NCI-H2196 (cell line): Measurements from ENCODE around the gene SLC12A4.
"Not testable (repeated sequence)": the region's sequence is repeated elsewhere in the genome, so short reads cannot be mapped to it uniquely, and the experiment has no call there.

Source experiments
- DNase-seq: peaks from one replicate; lab custom pipeline; 2025; ENCODE audit not compliant: unreplicated experiment; lab: John Stamatoyannopoulos, UW

SLC12A4 gene

GRCh38 chr16:67968400-67969253 is at the start of gene SLC12A4:
Gene SLC12A4, minus strand, starts transcription at chr16:67968637. Its CDS starts 84 bp downstream, at chr16:67968553.
- DNase-seq = peak; percentile 57

DNA sequence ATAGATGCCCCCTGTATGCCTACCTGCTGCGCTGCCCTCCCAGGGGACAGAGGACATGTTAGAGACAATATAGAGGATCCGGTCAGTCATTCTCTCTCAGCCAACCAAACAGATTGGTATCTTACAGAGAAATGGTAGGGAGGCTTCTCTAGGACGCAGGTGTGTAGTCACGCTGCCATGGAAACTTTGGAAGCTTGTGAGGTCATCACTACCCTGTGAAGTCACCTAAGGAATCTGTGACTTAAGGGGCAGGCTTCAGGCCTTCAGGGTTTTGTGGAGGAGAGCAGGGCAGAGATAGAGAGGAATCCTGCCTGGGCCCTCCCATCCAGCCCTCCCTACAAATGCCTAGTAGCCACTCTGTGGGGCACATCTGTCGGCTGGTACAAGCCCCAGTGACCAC is 47.2 kb upstream of the SLC12A4 start, which contains the start of gene DPEP2NB:
Gene DPEP2NB (minus strand): TSS at position 231 of the 400 bp plus-strand sequence. CDS start 141 bp downstream, at position 90.
- no peak for DNase-seq

DNA sequence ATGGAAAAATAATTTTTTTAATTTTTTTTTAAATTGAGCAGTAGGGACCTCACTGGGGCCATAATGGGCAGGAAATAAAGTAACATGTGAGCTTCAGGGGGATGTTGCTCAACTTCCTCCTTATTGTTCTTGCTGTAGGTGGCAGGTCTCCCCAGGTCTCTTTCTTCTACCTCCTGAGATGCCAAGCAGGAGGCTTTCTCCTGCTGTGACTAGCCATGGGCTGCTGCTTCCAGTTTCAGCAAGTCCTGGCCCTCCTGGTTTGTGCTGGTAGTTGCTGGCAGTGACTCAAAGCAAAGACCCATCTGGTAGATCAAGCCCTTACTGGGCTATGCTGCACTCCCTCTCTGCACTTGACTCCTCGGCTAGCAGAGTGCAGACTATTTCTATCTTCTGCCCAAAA is 45.0 kb upstream of the SLC12A4 start:
- no peak for DNase-seq

DNA sequence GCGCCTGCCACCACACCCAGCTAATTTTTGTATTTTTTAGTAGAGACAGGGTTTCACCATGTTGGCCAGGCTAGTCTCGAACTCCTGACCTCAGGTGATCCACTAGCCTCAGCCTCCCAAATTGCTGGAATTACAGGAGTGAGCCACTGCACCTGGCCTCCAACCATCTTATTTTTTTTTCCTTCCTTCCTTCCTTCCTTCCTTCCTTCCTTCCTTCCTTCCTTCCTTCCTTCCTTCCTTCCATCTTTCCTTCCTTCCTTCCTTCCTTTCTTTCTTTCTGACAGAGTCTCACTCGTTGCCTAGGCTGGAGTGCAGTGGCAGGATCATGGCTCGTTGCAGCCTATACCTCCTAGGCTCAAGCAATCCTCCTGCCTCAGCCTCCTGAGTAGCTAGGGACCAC is 41.4 kb upstream of the SLC12A4 start:
- DNase-seq = not testable (repeated sequence)

DNA sequence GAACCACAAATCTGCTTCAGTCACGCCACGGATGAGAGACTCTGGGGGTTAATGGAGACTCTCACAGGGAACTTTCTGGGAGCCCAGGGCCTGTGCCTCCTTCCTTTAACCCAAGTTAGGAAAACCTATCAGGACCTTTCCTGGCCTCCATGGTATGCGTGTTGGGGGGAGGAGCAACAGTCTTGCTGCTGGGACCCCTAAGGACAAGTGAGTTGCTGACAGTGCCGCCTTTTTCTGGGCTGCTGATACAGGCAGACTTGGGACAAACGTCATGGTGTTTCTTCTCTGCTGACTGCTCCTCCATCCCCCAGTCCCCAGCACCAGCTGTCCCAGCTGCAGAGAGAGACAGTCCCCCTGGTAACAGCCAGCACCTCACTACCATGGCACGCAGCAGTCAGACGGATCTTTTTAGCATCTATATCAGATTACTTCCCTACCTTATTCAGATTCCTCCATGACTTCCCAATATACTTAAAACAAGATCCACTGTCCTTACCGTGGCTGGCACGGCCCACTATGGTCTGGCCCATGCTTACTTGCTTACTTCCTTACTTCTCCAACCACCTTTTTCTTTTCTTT is 40.8 kb upstream of the SLC12A4 start:
- no peak for DNase-seq

DNA sequence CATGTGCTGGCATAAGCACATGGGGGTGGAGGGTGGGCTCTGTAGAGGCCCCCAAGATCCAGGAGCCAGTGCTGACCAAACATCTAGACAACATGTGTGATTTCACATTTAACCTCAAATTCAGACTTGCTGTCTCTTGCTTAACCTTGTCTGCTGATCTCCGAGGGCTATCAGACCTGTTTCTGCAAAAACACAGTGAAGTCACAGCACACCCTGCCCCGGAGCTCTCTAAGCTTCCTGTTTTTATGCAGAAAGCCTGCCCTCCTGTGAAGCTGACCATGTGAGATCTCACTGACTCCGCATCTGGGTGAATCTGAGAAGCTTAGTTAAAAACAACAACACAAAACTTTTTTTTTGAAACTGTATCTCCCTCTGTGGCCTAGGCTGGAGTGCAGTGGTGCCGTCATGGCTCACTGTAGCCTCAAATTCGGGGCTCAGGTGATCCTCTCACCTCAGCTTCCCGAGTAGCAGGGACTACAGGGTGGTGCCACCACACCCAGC is 37.4 kb upstream of the SLC12A4 start:
- no peak for DNase-seq

- no peak for DNase-seq
Observed at GRCh38 chr16:68005211-68005610, 36.8 kb upstream of the SLC12A4 start.

- no peak for DNase-seq
Observed at GRCh38 chr16:68003031-68003430, 34.6 kb upstream of the SLC12A4 start.

GRCh38 chr16:68000450-68000849 is 32.0 kb upstream of the SLC12A4 start:
- DNase-seq = no peak

DNA sequence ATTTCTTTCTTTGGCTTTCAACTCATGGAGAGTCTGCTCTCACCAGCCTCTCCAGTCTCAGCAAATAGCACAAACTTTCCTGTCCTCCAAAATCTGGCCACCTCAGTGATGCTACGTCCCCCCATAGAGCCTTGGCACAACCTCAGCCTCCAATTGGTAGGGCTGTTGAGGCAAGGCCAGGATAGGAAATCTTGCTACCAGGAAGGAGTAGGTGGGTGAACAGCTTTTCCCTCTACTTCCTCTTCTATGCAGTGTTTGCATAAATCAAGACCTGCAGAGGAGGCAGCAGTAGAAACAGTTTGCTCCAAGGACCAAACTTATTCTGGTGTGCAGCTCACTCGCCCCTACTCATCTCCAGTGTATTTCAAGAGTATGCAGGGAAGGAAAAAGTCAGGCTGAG is 31.5 kb upstream of the SLC12A4 start:
- no peak for DNase-seq

GRCh38 chr16:67998779-67999688 is 30.6 kb upstream of the SLC12A4 start, which contains the start of gene DPEP2:
Gene DPEP2, minus strand, starts transcription at chr16:67999484. Its CDS starts 6,272 bp downstream, at chr16:67993212.
- not testable (repeated sequence) for DNase-seq

- not testable (repeated sequence) for DNase-seq
Observed at GRCh38 chr16:67998231-67998778, 29.9 kb upstream of the SLC12A4 start.

DNA sequence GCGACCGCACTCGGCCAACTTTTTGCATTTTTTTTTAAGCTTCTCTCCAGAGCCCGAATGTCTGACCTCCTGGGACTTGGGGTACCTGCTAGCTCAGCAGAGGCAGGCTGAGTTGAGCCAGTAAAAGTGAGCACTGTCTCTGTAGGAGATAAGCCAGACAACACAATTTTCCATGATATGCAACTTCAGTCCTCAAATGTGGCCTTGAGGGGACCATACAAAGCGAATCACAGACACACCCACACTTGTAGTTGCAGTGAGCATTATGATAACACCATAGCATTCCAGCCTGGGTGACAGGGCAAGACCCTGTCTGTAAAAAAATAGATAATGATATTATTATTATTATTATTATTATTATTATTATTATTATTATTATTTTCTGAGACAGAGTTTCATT is 28.2 kb upstream of the SLC12A4 start:
- DNase-seq = no peak

GRCh38 chr16:67995423-67995822 is 27.0 kb upstream of the SLC12A4 start:
- no peak for DNase-seq

DNA sequence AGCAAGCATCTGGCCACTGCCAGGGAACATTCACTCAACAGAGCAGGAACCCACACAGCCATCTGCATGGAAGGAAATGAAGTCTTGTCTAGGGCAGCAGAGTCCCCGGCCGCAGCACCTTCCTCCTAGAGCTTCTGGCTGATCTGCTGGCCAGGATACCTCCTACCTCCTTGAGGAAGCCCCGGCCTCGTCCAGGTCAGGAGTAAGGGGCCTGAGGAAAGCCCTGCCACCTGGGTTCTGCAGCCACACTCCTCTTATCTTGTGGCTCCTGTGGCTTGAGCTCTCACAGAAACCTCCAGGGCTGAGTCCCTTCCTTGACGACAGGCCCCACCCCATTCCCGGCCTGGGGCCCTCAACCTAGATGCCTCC is 25.6 kb upstream of the SLC12A4 start:
- DNase-seq = not testable (repeated sequence)

DNA sequence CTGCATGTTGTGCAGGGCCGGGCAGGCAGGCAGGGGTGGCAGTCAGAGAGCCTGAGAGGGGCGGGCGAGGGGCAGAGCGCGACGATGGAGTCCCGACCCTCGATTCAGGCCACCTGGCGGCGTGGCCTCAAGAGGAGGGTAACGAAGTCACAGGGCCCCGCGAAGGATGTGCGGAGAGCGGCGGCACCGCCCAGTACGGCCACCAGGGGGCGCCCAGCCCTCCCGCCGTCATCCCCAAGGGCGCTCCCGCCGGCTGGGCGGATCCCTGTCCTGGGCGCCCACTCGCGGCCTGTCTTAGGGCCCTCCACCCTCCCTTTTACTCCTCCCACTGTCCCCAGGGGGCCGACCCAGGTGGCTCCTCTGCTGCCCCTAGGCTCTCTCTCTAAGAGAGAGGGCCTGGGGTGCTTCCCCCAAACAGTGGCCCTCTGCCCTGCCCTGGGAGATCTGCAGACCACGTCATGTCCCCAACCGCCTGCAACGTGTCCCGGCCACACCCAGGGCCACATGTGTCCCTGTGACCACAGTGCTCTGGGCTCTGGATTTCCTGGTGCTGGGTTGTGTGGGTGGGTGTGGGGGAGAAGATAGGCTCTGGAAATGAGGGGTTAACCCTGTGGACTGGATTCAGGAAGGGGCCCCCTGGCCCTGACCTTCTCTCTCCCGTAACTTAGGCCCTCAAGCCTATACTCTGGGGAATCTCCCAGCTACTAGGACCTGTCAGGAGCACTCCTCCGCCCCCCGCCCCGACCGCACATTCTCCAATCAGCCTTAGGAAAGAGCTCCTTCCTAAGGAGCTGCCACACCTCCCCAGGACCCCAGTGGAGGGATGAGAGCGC is 25.0 kb upstream of the SLC12A4 start:
- peak; percentile 56 for DNase-seq

DNA sequence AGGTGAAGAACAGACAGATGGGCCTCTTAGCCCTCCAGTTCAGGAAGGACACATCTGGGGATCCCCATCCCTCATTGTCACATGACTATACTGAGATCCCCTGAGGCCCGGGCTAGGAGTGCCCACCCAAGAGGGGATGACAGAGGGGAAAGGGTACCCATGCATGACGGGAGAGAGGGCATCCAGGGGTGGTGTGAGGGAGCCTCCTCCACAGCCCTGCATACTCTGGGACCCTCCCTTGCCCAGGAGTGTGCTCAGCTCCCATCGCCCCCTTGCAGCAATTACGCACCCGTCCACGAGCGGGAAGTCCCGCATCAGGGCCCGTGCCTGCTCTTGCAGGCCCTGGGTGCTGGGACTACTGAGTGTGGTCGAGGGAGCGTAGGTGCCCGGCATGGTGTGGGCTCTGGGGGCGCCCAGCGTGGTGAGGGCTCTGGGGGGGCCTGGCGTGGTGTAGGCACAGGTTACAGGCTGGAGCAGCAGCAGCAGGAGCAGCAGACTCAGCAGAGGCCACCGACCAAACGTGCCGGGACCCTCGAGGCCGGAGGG is 24.3 kb upstream of the SLC12A4 start:
- no peak for DNase-seq

DNA sequence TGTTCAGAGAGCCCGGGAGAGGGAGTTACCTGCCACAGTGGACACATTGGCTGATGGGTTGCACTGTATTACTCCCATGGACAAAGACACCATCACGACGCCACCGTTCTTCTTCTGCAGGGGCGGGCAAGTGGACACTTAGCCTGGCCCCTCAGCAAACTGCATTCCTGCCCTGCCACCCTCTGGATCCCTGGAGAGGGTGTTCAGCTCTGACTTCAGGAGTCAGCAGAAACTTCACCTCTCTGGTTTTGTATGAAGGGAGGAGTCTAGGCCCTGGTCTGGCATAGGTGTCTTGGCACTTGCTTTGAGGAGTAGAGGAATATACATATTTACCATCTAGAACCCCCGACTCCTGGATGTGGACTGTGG is 21.6 kb upstream of the SLC12A4 start:
- DNase-seq = no peak

DNA sequence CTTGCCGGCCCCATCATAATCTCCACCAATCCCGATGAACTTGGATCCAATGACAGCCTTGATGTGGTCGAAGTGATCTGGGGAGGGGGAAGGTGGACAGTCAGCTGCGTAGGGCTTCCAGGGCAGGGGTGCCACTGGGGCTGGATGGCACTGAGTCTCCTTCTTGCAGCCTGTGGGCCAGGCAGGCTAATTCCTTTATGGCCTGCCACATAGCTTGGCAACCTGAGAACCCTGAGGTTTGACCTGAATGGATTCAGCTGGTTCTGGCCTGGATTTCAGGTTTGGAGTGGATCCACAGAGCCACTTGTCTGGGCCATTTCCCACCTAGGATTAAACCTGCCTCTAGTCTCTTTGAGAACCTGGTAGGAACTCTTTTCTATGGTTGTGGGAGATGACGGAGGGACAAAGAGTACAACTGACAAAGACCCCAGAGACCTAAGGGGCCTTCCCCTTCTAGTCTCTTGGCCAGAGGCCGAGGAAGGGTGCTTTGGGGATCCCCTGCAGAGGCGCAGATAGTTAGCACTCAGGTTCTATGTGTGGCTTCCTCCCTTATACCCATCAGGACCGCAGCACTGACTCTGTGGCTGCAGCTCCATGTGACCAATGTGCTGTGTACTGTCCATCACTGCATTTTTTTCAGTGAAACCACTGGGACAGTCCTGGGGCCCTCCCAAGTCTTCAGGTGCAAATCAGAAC is 21.0 kb upstream of the SLC12A4 start:
- DNase-seq = no peak
